Smooth muscle cell of the brain vasculature (primary cell): ENCODE data around the gene RNU6-9.

Source experiments
- DNase-seq: peaks from one replicate; pipeline ENCODE4 v3.0.0-alpha.2; 2012; ENCODE audit warnings: low read depth, low spot score

RNU6-9 gene

GRCh38 chr19:934197-934840 lies 41.0 kb downstream of the RNU6-9 start:
- DNase-seq: no peak

GRCh38 chr19:934865-935479 lies 41.7 kb downstream of the RNU6-9 start:
- DNase-seq: no peak

GRCh38 chr19:936175-936546 lies 42.9 kb downstream of the RNU6-9 start:
- no peak for DNase-seq

GRCh38 chr19:937259-937694 lies 44.0 kb downstream of the RNU6-9 start:
- no peak for DNase-seq

DNA sequence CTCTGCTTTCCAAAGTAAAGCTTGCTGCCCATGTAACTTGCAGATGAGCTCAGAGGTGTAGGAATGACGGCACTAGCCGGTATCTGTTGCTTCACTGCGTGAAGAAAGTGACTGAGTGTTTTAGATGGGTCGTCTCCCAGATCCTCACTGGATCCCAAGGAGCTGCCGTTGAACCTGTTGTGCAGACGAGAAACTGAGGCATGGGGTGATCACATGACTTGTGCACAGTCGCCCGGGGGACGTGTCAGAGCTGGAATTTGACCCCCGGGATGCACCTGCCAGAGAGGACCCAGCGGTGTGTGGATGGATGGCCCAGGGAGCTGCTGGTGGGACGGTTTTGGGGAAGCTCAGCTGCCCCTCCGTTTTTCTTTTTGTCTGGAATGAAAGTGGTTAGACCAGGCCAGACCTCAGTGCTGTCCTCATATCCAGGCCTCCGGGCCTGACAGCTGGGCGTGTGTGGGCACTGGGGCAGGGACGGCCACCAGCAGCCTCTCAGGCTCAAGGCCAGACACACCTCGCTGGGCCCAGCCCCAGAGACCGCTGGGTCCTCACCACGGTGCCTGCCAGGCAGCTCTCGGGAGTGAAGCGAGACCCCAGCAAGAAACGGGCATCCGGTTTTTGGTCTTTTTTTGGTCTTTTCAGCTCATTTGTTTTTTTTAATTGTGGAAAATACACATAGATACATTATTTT lies 45.1 kb downstream of the RNU6-9 start:
- DNase-seq: no peak

DNA sequence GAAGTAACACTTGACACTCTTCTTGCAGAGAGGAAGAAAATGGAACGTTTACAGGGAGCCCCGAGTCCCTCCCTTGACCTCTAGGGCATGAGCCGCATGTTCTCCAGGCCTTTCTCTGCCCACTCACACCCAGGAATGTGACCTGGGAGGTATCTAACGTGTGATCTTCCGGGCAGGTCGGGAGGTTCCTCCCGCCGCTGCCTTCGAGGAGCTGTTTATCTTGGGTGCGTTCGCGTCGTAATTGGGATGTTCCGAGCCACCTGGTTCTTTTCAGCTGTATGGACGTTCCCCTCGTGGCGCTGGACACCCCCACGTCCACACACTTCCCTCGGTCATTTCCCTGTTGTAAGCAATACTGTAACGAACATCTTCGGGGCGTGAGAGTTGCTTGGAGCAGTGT lies 46.2 kb downstream of the RNU6-9 start:
- no peak for DNase-seq

GRCh38 chr19:939922-940321 lies 46.6 kb downstream of the RNU6-9 start:
- DNase-seq: no peak

DNA sequence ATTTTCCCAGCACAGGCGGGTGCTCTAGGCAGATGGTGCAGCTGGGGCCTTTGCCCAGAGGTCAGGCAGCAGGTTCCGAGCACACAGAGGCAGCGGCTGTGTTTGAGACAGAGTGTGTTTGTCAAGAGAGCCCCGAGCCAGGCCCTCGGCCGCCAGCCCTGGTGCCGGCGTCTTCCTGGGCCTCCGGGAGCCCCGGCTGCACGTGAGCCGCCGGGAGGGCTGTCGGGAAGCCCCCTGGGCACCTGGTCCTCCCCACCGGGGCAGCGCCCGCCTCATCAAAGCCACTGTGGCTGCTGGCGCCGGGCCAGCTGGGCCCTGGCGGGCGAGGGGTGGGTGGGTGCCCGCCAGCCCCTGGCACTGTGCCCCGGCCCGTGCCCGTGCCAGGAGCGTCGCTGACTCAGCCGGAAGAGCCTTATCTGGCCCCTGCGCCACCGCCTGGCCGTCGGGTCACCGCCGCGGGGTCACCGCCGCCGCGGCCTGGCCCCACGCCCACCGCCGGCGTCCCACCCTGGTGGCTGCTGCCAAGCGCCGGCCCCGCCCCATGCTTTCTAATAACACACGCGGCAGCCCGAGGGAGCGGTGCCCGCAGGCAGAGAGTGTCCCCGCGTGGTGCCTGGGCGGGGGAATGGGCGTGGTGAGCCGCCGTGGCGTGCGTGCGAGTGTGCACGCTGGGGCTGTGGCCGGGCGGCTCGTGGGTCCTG lies 47.5 kb downstream of the RNU6-9 start:
- DNase-seq: no peak

- DNase-seq: no peak
Observed at GRCh38 chr19:941292-942132, 48.2 kb downstream of the RNU6-9 start.

DNA sequence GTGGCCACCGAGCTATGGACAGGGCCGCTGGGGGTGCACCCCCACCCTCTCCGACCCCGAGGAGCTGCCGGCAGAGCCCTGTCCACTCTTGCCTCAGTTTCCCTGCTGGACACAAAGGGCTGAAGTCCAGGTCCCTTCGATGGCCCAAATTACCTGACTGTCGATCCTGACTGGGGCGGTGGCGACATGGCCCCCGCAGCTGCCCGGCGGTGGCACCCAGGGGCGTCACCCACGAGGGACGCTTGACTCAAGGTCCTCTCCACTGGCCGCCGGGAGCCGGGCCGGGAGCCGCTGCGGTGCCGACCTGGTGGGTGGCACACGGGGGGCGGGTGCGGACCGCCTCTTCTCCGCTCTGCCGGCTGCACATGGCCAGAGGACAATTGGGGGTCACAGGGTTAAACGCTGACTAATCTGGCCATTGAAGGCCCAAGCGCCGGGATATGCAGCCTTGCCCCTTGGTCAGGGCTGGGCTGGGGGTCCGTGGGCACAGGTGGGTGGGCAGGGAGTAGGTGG lies 48.9 kb downstream of the RNU6-9 start:
- no peak for DNase-seq
